NCI-H345 treated with DMSO at 0.1 percent for 48 hours (cell line): ENCODE measurements around the gene TFB2M.
A peak's percentile ranks its signal among the peaks of the same experiment; 100 is the strongest.
"Not testable (repeated sequence)": the region's sequence is repeated elsewhere in the genome, so short reads cannot be mapped to it uniquely, and the experiment has no call there.

Source experiments
- DNase-seq: peaks from one replicate; lab custom pipeline; 2025; ENCODE audit not compliant: unreplicated experiment; lab: John Stamatoyannopoulos, UW

The TFB2M gene

DNA sequence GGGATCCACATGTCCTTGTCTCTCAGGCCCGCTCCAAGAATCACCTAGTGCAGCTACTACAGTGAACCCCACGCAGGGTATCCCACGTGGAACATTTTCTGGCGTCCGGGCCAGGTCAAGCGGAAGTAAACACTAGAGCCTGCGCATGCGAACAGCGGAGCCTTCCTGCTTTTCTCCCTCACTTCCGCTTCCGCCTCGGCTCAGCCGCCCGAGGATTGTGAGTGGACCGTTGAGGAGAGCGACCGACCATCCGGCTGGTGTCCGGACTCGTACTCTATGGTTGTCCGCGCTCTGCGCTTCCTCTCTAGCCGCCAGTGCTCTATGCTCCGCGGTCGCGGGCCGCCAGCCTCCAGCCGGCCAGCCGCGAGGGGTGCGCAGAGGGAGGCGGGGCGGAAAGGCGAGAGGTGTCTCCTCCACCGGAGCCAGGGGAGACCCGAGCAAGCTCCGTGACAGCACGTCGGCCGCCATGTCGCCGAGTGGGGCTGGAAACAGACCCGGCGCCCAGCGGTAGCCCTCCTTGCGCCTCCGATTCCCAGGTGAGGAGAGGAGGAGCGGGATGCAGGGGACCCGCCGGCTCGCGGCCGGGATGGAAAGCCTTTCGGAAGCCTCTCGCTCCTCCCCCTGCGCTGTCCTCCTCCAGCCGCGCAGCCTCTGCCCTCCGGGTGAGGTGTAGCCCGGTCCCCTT is at the start of gene TFB2M, which contains the start of gene CNST:
TFB2M (minus strand) TSS at position 134 of the 685 bp plus-strand sequence; CDS start at position 11, 123 bp downstream.
CNST (plus strand) TSS at position 329 of the 685 bp plus-strand sequence. CDS start 25,107 bp downstream, outside the sequence.
- DNase-seq, result peak; percentile 88

- no peak for DNase-seq
Measured at GRCh38 chr1:246613096-246613758, 47.2 kb upstream of the TFB2M start.

- DNase-seq, result no peak
Measured at GRCh38 chr1:246609632-246610031, 43.6 kb upstream of the TFB2M start.

- no peak for DNase-seq
Measured at GRCh38 chr1:246608616-246609376, 42.7 kb upstream of the TFB2M start.

DNA sequence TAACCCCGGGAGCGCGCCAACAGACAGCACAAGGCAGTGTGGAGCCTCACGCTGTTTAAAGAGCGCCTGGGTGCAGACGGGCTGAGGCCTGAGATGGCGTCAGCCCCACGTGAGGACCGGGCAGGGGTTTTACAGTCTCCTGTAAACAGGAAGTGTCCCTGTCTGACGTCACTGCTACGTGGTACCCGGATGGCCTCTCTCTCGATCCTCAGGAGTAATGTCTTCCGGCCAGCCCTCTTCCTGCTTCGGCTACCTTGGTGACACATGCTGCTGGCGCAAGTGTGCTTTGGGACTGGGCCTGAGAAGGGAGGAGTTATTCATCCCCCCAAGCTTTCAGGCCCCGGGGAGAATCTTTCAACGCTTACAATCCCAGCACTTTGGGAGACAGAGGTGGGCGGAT is 41.4 kb upstream of the TFB2M start:
- no peak for DNase-seq

- not testable (repeated sequence) for DNase-seq
Measured at GRCh38 chr1:246605231-246605630, 39.2 kb upstream of the TFB2M start.

- no peak for DNase-seq
Measured at GRCh38 chr1:246602194-246602593, 36.1 kb upstream of the TFB2M start.

DNA sequence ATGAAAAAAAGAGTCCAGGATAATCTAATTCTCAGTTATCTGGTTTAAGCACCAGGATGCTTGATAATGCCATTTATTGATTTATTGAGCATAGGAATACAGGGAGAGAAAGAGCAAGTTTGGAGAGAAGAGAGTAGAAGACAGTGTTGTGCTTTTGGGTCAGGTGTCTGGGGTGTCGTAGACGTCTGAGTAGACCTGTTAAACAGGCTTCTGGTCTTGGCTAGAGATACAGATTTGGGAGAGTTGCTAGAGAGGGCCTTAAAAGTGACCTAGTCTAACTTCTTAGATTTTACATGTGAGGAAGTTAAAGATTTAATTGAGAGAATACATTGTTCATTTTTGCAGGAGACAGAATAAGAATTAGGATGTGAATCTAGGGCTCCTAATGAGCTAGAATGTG is 34.5 kb upstream of the TFB2M start:
- no peak for DNase-seq

DNA sequence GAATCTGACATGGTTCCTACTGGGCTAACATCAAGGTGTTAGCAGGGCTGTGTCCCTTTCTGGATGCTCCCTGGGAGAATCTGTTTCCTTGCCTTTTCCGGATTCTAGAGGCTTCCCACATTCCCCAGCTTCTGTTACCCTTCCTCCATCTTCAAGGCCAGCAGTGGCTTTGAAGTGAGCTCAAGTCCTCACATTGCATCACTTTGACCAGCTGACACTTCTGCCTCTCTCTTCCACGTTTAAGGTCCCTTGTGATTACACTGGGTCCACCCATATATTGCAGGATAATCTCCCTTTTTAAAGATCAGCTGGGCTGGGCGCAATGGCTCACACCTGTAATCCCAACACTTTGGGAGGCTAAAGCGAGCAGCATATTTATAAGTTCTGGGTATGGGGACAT is 33.3 kb upstream of the TFB2M start:
- DNase-seq, result no peak

DNA sequence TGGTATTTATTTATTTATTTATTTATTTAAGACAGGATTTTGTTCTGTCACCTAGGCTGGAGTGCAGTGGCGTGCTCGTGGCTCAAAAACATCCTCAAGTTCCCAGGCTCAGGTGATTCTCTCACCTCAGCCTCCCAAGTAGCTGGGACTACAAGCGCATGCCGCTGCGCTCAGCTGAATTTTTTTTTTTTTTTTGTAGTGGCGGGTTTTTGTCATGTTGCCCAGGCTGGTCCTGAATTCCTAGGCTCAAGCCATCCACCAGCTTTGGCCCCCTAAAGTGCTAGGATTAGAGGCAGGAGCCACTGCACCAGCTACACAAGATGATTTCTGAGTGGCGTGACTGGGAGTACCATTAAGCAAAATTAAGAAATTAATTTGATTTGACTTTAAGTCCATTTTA is 31.9 kb upstream of the TFB2M start:
- no peak for DNase-seq

DNA sequence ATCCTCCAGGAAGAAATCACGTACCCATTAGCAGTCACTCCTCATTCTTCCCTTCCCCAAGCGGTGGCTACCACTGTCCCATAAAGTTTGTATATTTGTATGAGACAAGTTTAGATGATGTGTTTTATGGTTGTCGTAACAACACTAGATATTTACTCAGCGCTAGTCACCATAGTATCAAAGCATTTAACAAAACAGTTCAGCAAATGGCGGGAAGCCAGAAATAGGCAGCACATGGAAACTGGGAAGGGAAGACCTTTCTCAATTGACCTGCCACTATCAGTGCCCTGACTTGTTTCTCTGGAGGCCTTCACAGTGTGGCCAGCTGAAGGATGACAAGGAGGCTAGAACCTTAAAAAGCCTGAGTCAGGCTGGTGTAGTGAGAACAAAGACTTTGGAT is 31.3 kb upstream of the TFB2M start:
- DNase-seq, result no peak

- no peak for DNase-seq
Measured at GRCh38 chr1:246595146-246595545, 29.1 kb upstream of the TFB2M start.

DNA sequence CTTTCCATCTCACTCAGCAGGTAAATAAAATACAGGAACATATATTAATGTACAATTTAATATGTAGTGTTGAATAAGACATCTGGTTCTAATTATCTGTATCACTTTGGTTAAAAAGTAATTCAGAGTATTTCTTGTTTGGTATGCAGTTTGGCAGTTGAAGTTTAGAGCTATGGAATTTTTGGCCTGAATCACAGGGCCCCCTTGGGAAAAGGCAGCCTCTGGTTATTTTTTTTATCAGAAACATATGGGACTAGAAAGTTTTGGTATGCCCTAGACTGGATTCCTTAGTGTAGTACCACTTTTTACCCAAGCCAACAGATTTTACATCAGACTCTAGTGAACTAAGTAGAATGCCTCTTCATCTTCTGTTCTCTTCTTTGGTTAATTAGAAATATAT is 26.6 kb upstream of the TFB2M start:
- no peak for DNase-seq

DNA sequence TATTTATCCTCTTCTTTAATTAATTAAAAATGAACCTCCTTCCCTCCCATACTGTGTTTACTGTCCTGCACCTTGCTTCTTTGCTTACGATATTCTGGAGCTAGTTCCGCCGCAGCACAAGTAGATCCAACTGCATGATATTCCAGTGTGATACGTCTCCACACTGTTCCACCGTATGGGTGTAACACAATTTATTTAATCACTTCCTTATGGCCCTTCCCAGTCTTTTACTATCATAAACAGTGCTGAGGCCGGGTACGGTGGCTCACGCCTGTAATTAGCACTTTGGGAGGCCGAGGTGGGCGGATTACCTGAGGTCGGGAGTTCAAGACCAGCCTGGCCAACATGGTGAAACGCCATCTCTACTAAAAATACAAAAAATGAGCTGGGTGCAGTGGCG is 25.9 kb upstream of the TFB2M start:
- no peak for DNase-seq

DNA sequence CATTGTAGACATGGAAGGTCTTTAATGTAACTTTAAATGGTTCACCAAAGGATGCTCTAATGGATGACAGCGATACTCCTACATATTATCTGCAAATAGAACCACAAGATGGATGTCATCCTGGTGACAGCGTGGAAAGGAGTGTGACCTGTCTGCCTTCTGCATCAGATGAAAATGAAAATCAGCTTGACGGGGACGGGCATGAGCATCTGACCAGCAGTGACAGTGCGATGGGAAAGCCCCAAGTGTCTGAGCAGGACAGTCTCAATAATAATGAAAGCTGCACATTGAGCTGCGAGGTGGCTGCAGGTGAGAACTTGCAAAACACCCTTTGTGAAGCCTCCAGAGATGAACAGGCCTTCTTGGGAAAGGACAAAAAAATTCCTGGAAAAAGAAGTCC is 25.4 kb upstream of the TFB2M start:
- DNase-seq, result no peak

- no peak for DNase-seq
Measured at GRCh38 chr1:246591047-246591446, 25.0 kb upstream of the TFB2M start.

- DNase-seq, result not testable (repeated sequence)
Measured at GRCh38 chr1:246589919-246590318, 23.9 kb upstream of the TFB2M start.

GRCh38 chr1:246588159-246588721 is 22.2 kb upstream of the TFB2M start:
- DNase-seq, result no peak

- DNase-seq, result no peak
Measured at GRCh38 chr1:246587606-246588005, 21.5 kb upstream of the TFB2M start.

DNA sequence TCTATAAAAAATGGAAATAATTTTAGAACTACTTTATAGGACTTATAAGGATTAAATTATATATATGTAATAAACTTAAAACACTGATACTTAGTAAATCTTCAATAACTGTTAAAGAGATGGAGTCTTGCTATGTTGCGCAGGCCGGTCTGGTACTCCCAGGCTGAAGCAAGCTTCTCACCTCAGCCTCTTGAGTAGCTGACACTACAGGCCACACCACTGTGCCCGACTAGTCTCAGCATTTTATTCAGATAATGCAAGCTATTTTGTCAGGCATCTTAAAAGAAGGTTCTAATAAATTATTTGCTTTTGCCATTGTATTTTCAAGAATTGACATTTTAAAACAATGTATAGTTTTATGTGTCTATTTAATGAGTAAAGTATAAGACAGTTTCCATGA is 21.0 kb upstream of the TFB2M start:
- DNase-seq, result no peak

GRCh38 chr1:246583448-246584185 is 17.6 kb upstream of the TFB2M start:
- peak; percentile 69 for DNase-seq
